T-cell (primary cell): Measurements from ENCODE around the gene ST3GAL3. TPM values are rescaled to one million over a fixed set of nuclear protein-coding genes. Genes with fewer than 3 reads are reported as not detected.
"Not testable (repeated sequence)": the region's sequence is repeated elsewhere in the genome, so short reads cannot be mapped to it uniquely, and the experiment has no call there.

Experiments used
- ATAC-seq, 4 experiments: fragments of 200-7000 bp in 3 of 4; fragments of 150-1000 bp in 1 of 4; cut with Tn5 transposase; replicated peaks in 1 of 4; 1 replicate in 3 of 4; 2 replicates in 1 of 4; pipeline ENCODE4 v1.10.0; 2021; ENCODE audit warnings: moderate library complexity in 3 of 4, mild to moderate bottlenecking in 2 of 4, moderate number of reproducible peaks in 1 of 4
- CTCF ChIA-PET, 2 donors: fragments of 300-600 bp; sonication (Branson Sonifier 250); formaldehyde crosslinking; loops; one replicate each; lab custom pipeline; 2022; ENCODE audit warnings: antibody characterized with exemption in 2 of 2; lab: Charles Lee
- POLR2A ChIA-PET, 2 donors: fragments of 300-600 bp; sonication (Branson Sonifier 250); formaldehyde crosslinking; loops; one replicate each; lab custom pipeline; 2022; ENCODE audit warnings: antibody characterized with exemption in 2 of 2; lab: Charles Lee
- DNase-seq, 35 experiments: peaks; one replicate each; pipeline versions ENCODE4 v3.0.0 to v3.0.0-alpha.2; 2013 to 2023
- H3K27ac ChIP-seq: one replicate; pipeline ENCODE4 v1.5.1; 2013; ENCODE audit warnings: low read length
- H3K27me3 ChIP-seq, 2 experiments: replicated peaks in 1 of 2; 1 replicate in 1 of 2; 2 replicates in 1 of 2; pipeline versions ENCODE4 v1.6.1 to v1.7.0; 2013; ENCODE audit warnings: low read length in 1 of 2, mixed read lengths in 1 of 2; ENCODE audit not compliant: control insufficient read depth in 2 of 2, insufficient read depth in 2 of 2; ENCODE audit errors: extremely low read depth in 1 of 2
- H3K36me3 ChIP-seq, 2 donors: 1 replicate in 1 of 2; 2 replicates in 1 of 2; pipeline versions ENCODE4 v1.6.1 to v1.7.0; 2013; ENCODE audit warnings: low read length in 1 of 2; ENCODE audit not compliant: control insufficient read depth in 2 of 2, insufficient read depth in 1 of 2; ENCODE audit errors: extremely low read depth in 1 of 2
- H3K4me1 ChIP-seq, 2 experiments: 1 replicate in 1 of 2; 2 replicates in 1 of 2; pipeline versions ENCODE4 v1.6.1 to v1.7.0; 2013; ENCODE audit warnings: low read length in 2 of 2, mixed read lengths in 1 of 2; ENCODE audit not compliant: insufficient read depth in 2 of 2, control insufficient read depth in 1 of 2; ENCODE audit errors: extremely low read depth in 1 of 2
- H3K4me3 ChIP-seq, 2 donors: 1 replicate in 1 of 2; 2 replicates in 1 of 2; pipeline versions ENCODE4 v1.5.1 to v1.7.0; 2013; ENCODE audit warnings: mild to moderate bottlenecking in 2 of 2, low read length in 1 of 2, moderate library complexity in 1 of 2; ENCODE audit not compliant: control insufficient read depth in 1 of 2; ENCODE audit errors: extremely low read depth in 1 of 2
- H3K9me3 ChIP-seq: 2 replicates; pipeline ENCODE4 v1.7.0; 2013
- H3K27ac Mint-ChIP-seq, 2 donors: one replicate each; pipeline ENCODE4 v1.8.0; 2020 to 2021; ENCODE audit warnings: mild to moderate bottlenecking in 2 of 2, mixed read lengths in 2 of 2
- H3K27me3 Mint-ChIP-seq, 2 donors: one replicate each; pipeline ENCODE4 v1.8.0; 2021 to 2022; ENCODE audit warnings: mixed read lengths in 2 of 2
- H3K36me3 Mint-ChIP-seq: one replicate; pipeline ENCODE4 v1.8.0; 2021; ENCODE audit warnings: mixed read lengths
- H3K4me1 Mint-ChIP-seq, 3 donors: one replicate each; pipeline ENCODE4 v1.8.0; 2020 to 2022; ENCODE audit warnings: mixed read lengths in 3 of 3, mild to moderate bottlenecking in 1 of 3
- H3K4me3 Mint-ChIP-seq, 3 donors: one replicate each; pipeline ENCODE4 v1.8.0; 2020 to 2022; ENCODE audit warnings: mild to moderate bottlenecking in 3 of 3, mixed read lengths in 3 of 3, moderate library complexity in 3 of 3
- H3K9me3 Mint-ChIP-seq, 3 donors: one replicate each; pipeline ENCODE4 v1.8.0; 2020 to 2022; ENCODE audit warnings: mixed read lengths in 3 of 3
- WGBS: methylation state at CpG from one replicate; pipeline ENCODE4 v1.1.5; 2013; ENCODE audit warnings: missing lambda C conversion rate; ENCODE audit not compliant: insufficient coverage; 5-methylcytosine and 5-hydroxymethylcytosine counted together
- total RNA-seq, 35 experiments: library from RNA in 6 of 35; stranded (reverse) in 6 of 35; fragments of 120-200 nt in 1 of 35; gene quantifications; one replicate each; pipeline versions ENCODE4 v1.2.1 to v1.2.4 and lab custom pipeline; 2013 to 2026

The ST3GAL3 gene
- total RNA-seq, 5 donors from 2014 or later (not counting 1 experiment from before 2014, with no cell fraction given), result 21.9 to 29.8 (median 24.4) TPM

GRCh38 chr1:43716559-43717281 lies 9.4 kb downstream of the ST3GAL3 start:
- Mint-ChIP-seq H3K27ac (no peak overlapping the region), H3K4me1 (peaks cover 3 to 14% (median 4%) of the 10 kb centered on the region in 3 donors), H3K36me3 (peaks cover 6% of the 10 kb centered on the region), H3K4me3 (no peak overlapping the region), H3K27me3 (no peaks in the 10 kb centered on the region), H3K9me3 (no peaks in the 10 kb centered on the region)
- peaks cover 0 to 4% of the 10 kb centered on the region in 2 donors for H3K36me3 ChIP-seq
- WGBS, result 86% methylated on average over 6 of the region's 15 CpGs
- CTCF ChIA-PET, result no interaction called here
- DNase-seq (no peak), ATAC-seq (no peak)
- POLR2A ChIA-PET, result no interaction called here
- H3K27me3 ChIP-seq, result no peaks in the 10 kb centered on the region
- H3K4me1 ChIP-seq, result no peaks in the 10 kb centered on the region
- no peak overlapping the region for H3K4me3 ChIP-seq
- H3K9me3 ChIP-seq, result no peaks in the 10 kb centered on the region
- no peak overlapping the region for H3K27ac ChIP-seq

- Mint-ChIP-seq H3K4me3 (no peak overlapping the region), H3K27me3 (no peaks in the 10 kb centered on the region), H3K36me3 (peaks cover 8% of the 10 kb centered on the region), H3K27ac (no peak overlapping the region), H3K4me1 (peaks cover 2 to 16% (median 7%) of the 10 kb centered on the region in 3 donors), H3K9me3 (no peaks in the 10 kb centered on the region)
- ChIA-PET CTCF (no interaction called here), POLR2A (no interaction called here)
- no peaks in the 10 kb centered on the region for H3K36me3 ChIP-seq
- H3K4me3 ChIP-seq, result no peak overlapping the region
- no peaks in the 10 kb centered on the region for H3K9me3 ChIP-seq
- ATAC-seq, result no peak
- H3K27me3 ChIP-seq, result no peaks in the 10 kb centered on the region
- no peaks in the 10 kb centered on the region for H3K4me1 ChIP-seq
- WGBS, result 98% methylated on average over 5 of the region's 6 CpGs
- no peak for DNase-seq
- H3K27ac ChIP-seq, result no peak overlapping the region
Observed at GRCh38 chr1:43719063-43719462, 11.7 kb downstream of the ST3GAL3 start.

GRCh38 chr1:43719670-43720419 lies 12.5 kb downstream of the ST3GAL3 start:
- WGBS, result 100% methylated on average over 5 of the region's 10 CpGs
- H3K9me3 Mint-ChIP-seq, H3K27ac Mint-ChIP-seq, H3K27me3 ChIP-seq, H3K9me3 ChIP-seq, H3K4me3 ChIP-seq, ATAC-seq, DNase-seq, H3K27ac ChIP-seq, H3K36me3 Mint-ChIP-seq, H3K4me1 ChIP-seq, H3K4me3 Mint-ChIP-seq, CTCF ChIA-PET, H3K36me3 ChIP-seq, H3K27me3 Mint-ChIP-seq: not testable (repeated sequence)
- POLR2A ChIA-PET, result interaction anchor here in 1 of 2 donors (0.6 kb wide), 1 partner anchor 779 kb away, joined by 3 read pairs; no protein-coding TSS in a partner anchor
- H3K4me1 Mint-ChIP-seq, result peaks cover 2 to 13% (median 5%) of the 10 kb centered on the region in 3 donors

- no CpG with 5 or more reads among the region's 2 CpGs for WGBS
- ChIA-PET CTCF (no interaction called here), POLR2A (no interaction called here)
- no peaks in the 10 kb centered on the region for H3K27me3 Mint-ChIP-seq
- H3K27ac ChIP-seq, result no peak overlapping the region
- ATAC-seq (no peak), DNase-seq (no peak)
- no peaks in the 10 kb centered on the region for H3K4me1 ChIP-seq
- H3K9me3 ChIP-seq, result no peaks in the 10 kb centered on the region
- no peaks in the 10 kb centered on the region for H3K27me3 ChIP-seq
- H3K4me1 Mint-ChIP-seq, result peaks cover 0 to 12% (median 2%) of the 10 kb centered on the region in 3 donors
- peaks cover 10% of the 10 kb centered on the region for H3K36me3 Mint-ChIP-seq
- no peak overlapping the region for H3K4me3 ChIP-seq
- no peaks in the 10 kb centered on the region for H3K9me3 Mint-ChIP-seq
- H3K27ac Mint-ChIP-seq, result no peak overlapping the region
- H3K36me3 ChIP-seq, result no peaks in the 10 kb centered on the region
- H3K4me3 Mint-ChIP-seq, result no peak overlapping the region
Observed at GRCh38 chr1:43722810-43723209, 15.5 kb downstream of the ST3GAL3 start.

GRCh38 chr1:43729816-43730463 lies 22.6 kb downstream of the ST3GAL3 start:
- no peaks in the 10 kb centered on the region for H3K27me3 Mint-ChIP-seq
- H3K36me3 ChIP-seq, result no peaks in the 10 kb centered on the region
- DNase-seq (no peak), ATAC-seq (no peak)
- no peaks in the 10 kb centered on the region for H3K9me3 ChIP-seq
- H3K4me3 ChIP-seq, result no peak overlapping the region
- no CpG with 5 or more reads among the region's 4 CpGs for WGBS
- H3K9me3 Mint-ChIP-seq, result no peaks in the 10 kb centered on the region
- H3K27ac Mint-ChIP-seq, result no peak overlapping the region
- ChIA-PET POLR2A (no interaction called here), CTCF (no interaction called here)
- peaks cover 3 to 7% (median 5%) of the 10 kb centered on the region in 3 donors for H3K4me1 Mint-ChIP-seq
- H3K4me3 Mint-ChIP-seq, result no peak overlapping the region
- peaks cover 14% of the 10 kb centered on the region for H3K36me3 Mint-ChIP-seq
- no peaks in the 10 kb centered on the region for H3K4me1 ChIP-seq
- H3K27ac ChIP-seq, result no peak overlapping the region
- H3K27me3 ChIP-seq, result no peaks in the 10 kb centered on the region

GRCh38 chr1:43731867-43732531 lies 24.7 kb downstream of the ST3GAL3 start:
- POLR2A ChIA-PET, result interaction anchor here in 1 of 2 donors (0.7 kb wide), 1 partner anchor 1462 kb away, joined by 7 read pairs; no protein-coding TSS in a partner anchor
- Histone ChIP-seq H3K4me3 (no peak overlapping the region), H3K36me3 (peaks cover 0 to 6% of the 10 kb centered on the region in 2 donors), H3K4me1 (no peaks in the 10 kb centered on the region), H3K9me3 (no peaks in the 10 kb centered on the region), H3K27me3 (no peaks in the 10 kb centered on the region), H3K27ac (no peak overlapping the region)
- CTCF ChIA-PET, result no interaction called here
- WGBS, result no CpG with 5 or more reads among the region's 7 CpGs
- Mint-ChIP-seq H3K27me3 (no peaks in the 10 kb centered on the region), H3K9me3 (no peaks in the 10 kb centered on the region), H3K36me3 (peaks cover 32% of the 10 kb centered on the region), H3K27ac (no peak overlapping the region), H3K4me3 (no peak overlapping the region), H3K4me1 (peaks cover 3 to 11% (median 5%) of the 10 kb centered on the region in 3 donors)
- ATAC-seq (no peak), DNase-seq (no peak)
